ENCODE data around the gene SHROOM3.
"Not testable (repeated sequence)": the region's sequence is repeated elsewhere in the genome, so short reads cannot be mapped to it uniquely, and the experiment has no call there.

DNA sequence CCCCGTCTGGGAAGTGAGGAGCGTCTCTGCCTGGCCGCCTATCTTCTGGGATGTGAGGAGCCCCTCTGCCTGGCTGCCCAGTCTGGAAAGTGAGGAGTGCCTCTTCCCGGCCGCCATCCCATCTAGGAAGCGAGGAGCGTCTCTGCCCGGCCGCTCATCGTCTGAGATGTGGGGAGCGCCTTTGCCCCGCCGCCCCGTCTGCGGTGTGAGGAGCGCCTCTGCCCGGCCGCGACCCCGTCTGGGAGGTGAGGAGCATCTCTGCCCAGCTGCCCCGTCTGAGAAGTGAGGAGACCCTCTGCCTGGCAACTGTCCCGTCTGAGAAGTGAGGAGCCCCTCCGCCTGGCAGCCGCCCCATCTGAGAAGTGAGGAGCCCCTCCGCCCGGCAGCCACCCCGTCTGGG, 11.9 kb upstream of the SHROOM3 start:
- not testable (repeated sequence) for TF ChIP-seq CTCF (IDR thresholded peaks at IDR 0.05 in 8 of 11, conservative IDR thresholded peaks at IDR 0.05 in 3 of 11); POLR2A (IDR thresholded peaks at IDR 0.05)
